NT2/D1 (cell line): Measurements from ENCODE around the gene CHST8.

Source experiments
- DNase-seq: peaks from one replicate; pipeline ENCODE4 v3.0.0-alpha.2; 2011; ENCODE audit warnings: low read depth, low spot score
- H3K27me3 ChIP-seq: 2 replicates; pipeline ENCODE4 v1.6.0; 2011; ENCODE audit warnings: mild to moderate bottlenecking; ENCODE audit not compliant: insufficient read length, insufficient read depth
- H3K36me3 ChIP-seq: 2 replicates; pipeline ENCODE4 v1.6.1; 2011; ENCODE audit warnings: mild to moderate bottlenecking, low read length, mixed read lengths; ENCODE audit not compliant: insufficient read depth, insufficient read length
- H3K4me1 ChIP-seq: 2 replicates; pipeline ENCODE4 v1.5.1; 2011; ENCODE audit not compliant: insufficient read depth, insufficient read length
- H3K4me3 ChIP-seq: 2 replicates; pipeline ENCODE4 v1.5.1; 2011; ENCODE audit warnings: low read depth; ENCODE audit not compliant: insufficient read length
- H3K9ac ChIP-seq: 2 replicates; pipeline ENCODE4 v1.6.0; 2011; ENCODE audit warnings: low read depth; ENCODE audit not compliant: insufficient read length
- H3K9me3 ChIP-seq: 2 replicates; pipeline ENCODE4 v1.5.1; 2011; ENCODE audit warnings: mild to moderate bottlenecking, low read length; ENCODE audit not compliant: insufficient read depth
- SUZ12 ChIP-seq: IDR thresholded peaks from 2 replicates; pipeline ENCODE4 v1.6.1; 2011; ENCODE audit not compliant: insufficient read length, insufficient read depth; ENCODE audit errors: extremely low read depth
- YY1 ChIP-seq: IDR thresholded peaks from 2 replicates; pipeline ENCODE4 v1.6.1; 2011; ENCODE audit not compliant: insufficient read length, insufficient read depth
- ZNF274 ChIP-seq: IDR thresholded peaks from 2 replicates; pipeline ENCODE4 v1.6.1; 2011; ENCODE audit warnings: mild to moderate bottlenecking, low read depth, low read length

Gene CHST8

GRCh38 chr19:33810821-33811220 lies 189.1 kb downstream of the CHST8 start:
- Histone ChIP-seq H3K4me3 (no peak overlapping the region), H3K36me3 (peaks cover 87% of the 10 kb centered on the region), H3K9me3 (no peaks in the 10 kb centered on the region), H3K27me3 (no peaks in the 10 kb centered on the region), H3K4me1 (peaks cover 7% of the 10 kb centered on the region), H3K9ac (no peak overlapping the region)
- TF ChIP-seq YY1 (no peak), SUZ12 (no peak), ZNF274 (no peak)
- DNase-seq = no peak

- peaks cover 5% of the 10 kb centered on the region for H3K4me1 ChIP-seq
- no peaks in the 10 kb centered on the region for H3K9me3 ChIP-seq
- no peak overlapping the region for H3K4me3 ChIP-seq
- peaks cover 83% of the 10 kb centered on the region for H3K36me3 ChIP-seq
- DNase-seq = no peak
- no peaks in the 10 kb centered on the region for H3K27me3 ChIP-seq
- TF ChIP-seq ZNF274 = no peak
- no peak for TF ChIP-seq YY1
- no peak overlapping the region for H3K9ac ChIP-seq
Observed at GRCh38 chr19:33811246-33811645, 189.5 kb downstream of the CHST8 start.

- DNase-seq = no peak
- H3K27me3 ChIP-seq = no peaks in the 10 kb centered on the region
- H3K9ac ChIP-seq = no peak overlapping the region
- H3K9me3 ChIP-seq = no peaks in the 10 kb centered on the region
- no peak for TF ChIP-seq YY1
- TF ChIP-seq ZNF274 = no peak
- no peak for TF ChIP-seq SUZ12
- H3K36me3 ChIP-seq = peaks cover 77% of the 10 kb centered on the region
- H3K4me1 ChIP-seq = peaks cover 5% of the 10 kb centered on the region
- no peak overlapping the region for H3K4me3 ChIP-seq
Observed at GRCh38 chr19:33811736-33812387, 190.1 kb downstream of the CHST8 start.

- no peak for DNase-seq
- Histone ChIP-seq H3K36me3 (peaks cover 73% of the 10 kb centered on the region), H3K4me1 (peaks cover 5% of the 10 kb centered on the region), H3K27me3 (no peaks in the 10 kb centered on the region), H3K9ac (peak overlapping the region; percentile 42), H3K9me3 (no peaks in the 10 kb centered on the region), H3K4me3 (no peak overlapping the region)
- TF ChIP-seq SUZ12 = no peak
- TF ChIP-seq ZNF274 = no peak
- no peak for TF ChIP-seq YY1
Observed at GRCh38 chr19:33812388-33813330, 190.9 kb downstream of the CHST8 start.

GRCh38 chr19:33813391-33814101 lies 191.8 kb downstream of the CHST8 start:
- DNase-seq = no peak
- Histone ChIP-seq H3K4me1 (peaks cover 5% of the 10 kb centered on the region), H3K36me3 (peaks cover 64% of the 10 kb centered on the region), H3K27me3 (no peaks in the 10 kb centered on the region), H3K4me3 (no peak overlapping the region), H3K9ac (no peak overlapping the region), H3K9me3 (no peaks in the 10 kb centered on the region)
- TF ChIP-seq YY1 = no peak
- no peak for TF ChIP-seq SUZ12
- TF ChIP-seq ZNF274 = no peak

- Histone ChIP-seq H3K9me3 (no peaks in the 10 kb centered on the region), H3K27me3 (no peaks in the 10 kb centered on the region), H3K36me3 (peaks cover 55% of the 10 kb centered on the region), H3K4me3 (no peak overlapping the region), H3K9ac (no peak overlapping the region), H3K4me1 (peaks cover 5% of the 10 kb centered on the region)
- DNase-seq = no peak
- TF ChIP-seq YY1 (no peak), ZNF274 (no peak), SUZ12 (no peak)
Observed at GRCh38 chr19:33814181-33815165, 192.7 kb downstream of the CHST8 start.
